ENCODE data around the gene MCEMP1. TPM values are rescaled to one million over a fixed set of nuclear protein-coding genes. Genes with fewer than 3 reads are reported as not detected.

The MCEMP1 gene
- total RNA-seq, 1 experiment from 2014 or later, result 0.44 TPM

GRCh38 chr19:7647156-7647555 is 29.7 kb upstream of the MCEMP1 start:
- intact Hi-C loops (cut with micrococcal nuclease), result no loop called here
- Mint-ChIP-seq H3K9me3 (ENCODE audit: unreplicated experiment) (no peaks in the 10 kb centered on the region), H3K36me3 (ENCODE audit: insufficient read depth, unreplicated experiment) (peaks cover 20% of the 10 kb centered on the region), H3K4me1 (ENCODE audit: insufficient read depth, unreplicated experiment) (no peaks in the 10 kb centered on the region), H3K27me3 (ENCODE audit: insufficient read depth, unreplicated experiment) (no peaks in the 10 kb centered on the region), H3K4me3 (ENCODE audit: unreplicated experiment) (no peak overlapping the region), H3K27ac (ENCODE audit: low read depth, unreplicated experiment) (no peak overlapping the region)
- no peak for TF ChIP-seq CTCF (IDR thresholded peaks at IDR 0.05; ENCODE audit: unreplicated experiment)
- DNase-seq (ENCODE audit: unreplicated experiment), result no peak
- ChIA-PET POLR2A (no interaction called here), CTCF (no interaction called here)
- no TSS peak for BruUV-seq (replicated peaks)

GRCh38 chr19:7648265-7649014 is 28.4 kb upstream of the MCEMP1 start:
- Mint-ChIP-seq H3K27me3 (ENCODE audit: insufficient read depth, unreplicated experiment) (no peaks in the 10 kb centered on the region), H3K36me3 (ENCODE audit: insufficient read depth, unreplicated experiment) (peaks cover 16% of the 10 kb centered on the region), H3K4me3 (ENCODE audit: unreplicated experiment) (no peak overlapping the region), H3K27ac (ENCODE audit: low read depth, unreplicated experiment) (no peak overlapping the region), H3K4me1 (ENCODE audit: insufficient read depth, unreplicated experiment) (no peaks in the 10 kb centered on the region), H3K9me3 (ENCODE audit: unreplicated experiment) (no peaks in the 10 kb centered on the region)
- DNase-seq (ENCODE audit: unreplicated experiment), result no peak
- TSS peak; percentile 33 for BruUV-seq (replicated peaks)
- intact Hi-C loops (cut with micrococcal nuclease), result no loop called here
- TF ChIP-seq CTCF (IDR thresholded peaks at IDR 0.05; ENCODE audit: unreplicated experiment), result no peak
- ChIA-PET POLR2A (interaction anchor here (0.7 to 1.9 kb wide), 3 partner anchors 11 to 32 kb away, joined by 3 to 10 read pairs (median 3); partner anchors contain the start of genes STXBP2 and TRAPPC5), CTCF (interaction anchor here (0.6 to 0.7 kb wide), 3 partner anchors 75 to 152 kb away, joined by 3 read pairs; no protein-coding TSS in a partner anchor)

GRCh38 chr19:7650148-7650547 is 26.7 kb upstream of the MCEMP1 start:
- no peak for TF ChIP-seq CTCF (IDR thresholded peaks at IDR 0.05; ENCODE audit: unreplicated experiment)
- no peak for DNase-seq (ENCODE audit: unreplicated experiment)
- Mint-ChIP-seq H3K36me3 (ENCODE audit: insufficient read depth, unreplicated experiment) (peaks cover 15% of the 10 kb centered on the region), H3K27me3 (ENCODE audit: insufficient read depth, unreplicated experiment) (no peaks in the 10 kb centered on the region), H3K27ac (ENCODE audit: low read depth, unreplicated experiment) (no peak overlapping the region), H3K9me3 (ENCODE audit: unreplicated experiment) (no peaks in the 10 kb centered on the region), H3K4me1 (ENCODE audit: insufficient read depth, unreplicated experiment) (peaks cover 6% of the 10 kb centered on the region), H3K4me3 (ENCODE audit: unreplicated experiment) (no peak overlapping the region)
- BruUV-seq (replicated peaks), result no TSS peak
- POLR2A ChIA-PET, result interaction anchor here (0.6 to 1.2 kb wide), 2 partner anchors 20 to 72 kb away, joined by 3 read pairs; partner anchors contain the start of genes PET100 and XAB2
- CTCF ChIA-PET, result interaction anchor here (0.6 to 2.7 kb wide), 5 partner anchors 9 to 47 kb away, joined by 3 to 11 read pairs (median 3); partner anchors contain the start of genes MCEMP1 and TRAPPC5
- intact Hi-C loops (cut with micrococcal nuclease), result no loop called here

- POLR2A ChIA-PET, result interaction anchor here (1.1 kb wide), 1 partner anchor 22 kb away, joined by 4 read pairs; the partner anchor contains the start of genes PET100 and XAB2
- Mint-ChIP-seq H3K4me1 (ENCODE audit: insufficient read depth, unreplicated experiment) (peaks cover 6% of the 10 kb centered on the region), H3K27ac (ENCODE audit: low read depth, unreplicated experiment) (no peak overlapping the region), H3K27me3 (ENCODE audit: insufficient read depth, unreplicated experiment) (no peaks in the 10 kb centered on the region), H3K36me3 (ENCODE audit: insufficient read depth, unreplicated experiment) (peaks cover 5% of the 10 kb centered on the region), H3K9me3 (ENCODE audit: unreplicated experiment) (no peaks in the 10 kb centered on the region), H3K4me3 (ENCODE audit: unreplicated experiment) (peak overlapping the region; percentile 66)
- no TSS peak for BruUV-seq (replicated peaks)
- CTCF ChIA-PET, result interaction anchor here (0.5 to 6.4 kb wide), 26 partner anchors 9 to 789 kb away, joined by 3 to 31 read pairs (median 4); partner anchors contain the start of genes RETN, STXBP2 and TRAPPC5
- intact Hi-C loops (cut with micrococcal nuclease), result loop anchor here (1.0 kb wide), 2 partner anchors 28 to 147 kb away; partner anchors contain the start of gene TRAPPC5
- TF ChIP-seq CTCF (IDR thresholded peaks at IDR 0.05; ENCODE audit: unreplicated experiment), result peak; percentile 91
- peak; percentile 94 for DNase-seq (ENCODE audit: unreplicated experiment)
These were observed 24.7 kb upstream of the MCEMP1 start for GRCh38 chr19:7652061-7652641.

Measured in MCF 10A (cell line).